Mesothelial cell of epicardium (in vitro differentiated cells): ENCODE results near the gene ADAMTS6. TPM values are rescaled to one million over a fixed set of nuclear protein-coding genes. Genes with fewer than 3 reads are reported as not detected.

ENCODE experiments used
- DNase-seq, 2 experiments: peaks; one replicate each; pipeline ENCODE4 v3.0.0; 2021; ENCODE audit warnings: low spot score in 2 of 2; ENCODE audit not compliant: unreplicated experiment in 2 of 2
- H3K27ac Mint-ChIP-seq: 2 replicates; pipeline ENCODE4 v1.8.0; 2021; ENCODE audit warnings: mixed read lengths
- H3K27me3 Mint-ChIP-seq: 2 replicates; pipeline ENCODE4 v1.8.0; 2021; ENCODE audit warnings: low read depth, mixed read lengths
- H3K36me3 Mint-ChIP-seq: 2 replicates; pipeline ENCODE4 v1.8.0; 2021; ENCODE audit warnings: mixed read lengths
- H3K4me1 Mint-ChIP-seq: 2 replicates; pipeline ENCODE4 v1.8.0; 2021; ENCODE audit warnings: mixed read lengths
- H3K4me3 Mint-ChIP-seq: 2 replicates; pipeline ENCODE4 v1.8.0; 2021; ENCODE audit warnings: mild to moderate bottlenecking, moderate library complexity, mixed read lengths
- H3K9me3 Mint-ChIP-seq: 2 replicates; pipeline ENCODE4 v1.8.0; 2021; ENCODE audit warnings: mixed read lengths
- CTCF ChIP-seq: fragments of 200-600 bp; sonication (generic); IDR thresholded peaks from one replicate; pipeline ENCODE4 v1.5.0; 2021; ENCODE audit warnings: antibody characterized with exemption; ENCODE audit not compliant: unreplicated experiment
- total RNA-seq: library from RNA; stranded (reverse); gene quantifications from 3 replicates; pipeline ENCODE4 v1.2.1, GENCODE V29; 2021

ADAMTS6 gene
- total RNA-seq, 1 donor from 2014 or later, result 20.6 TPM

DNA sequence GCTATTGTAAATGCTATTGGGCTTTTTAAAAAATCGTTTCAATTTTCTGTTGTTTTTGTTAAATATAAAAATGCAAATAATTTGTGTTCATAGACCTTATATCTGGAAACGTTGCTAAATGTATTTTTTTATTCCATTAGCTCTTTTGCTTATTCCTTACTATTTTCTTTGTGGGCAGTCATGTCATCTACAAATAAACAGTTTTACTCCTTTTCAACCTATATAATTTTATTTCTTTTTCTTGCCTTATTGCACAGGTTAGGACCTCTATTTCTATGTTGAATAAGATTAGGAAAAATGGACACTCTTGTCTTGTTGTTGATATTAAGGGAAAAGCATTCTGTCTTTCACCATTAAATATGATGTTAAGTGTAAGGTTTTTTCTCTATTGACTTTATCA lies 364.2 kb downstream of the ADAMTS6 start:
- Mint-ChIP-seq H3K4me3 (no peak overlapping the region), H3K9me3 (peaks cover 14% of the 10 kb centered on the region), H3K4me1 (peaks cover 8% of the 10 kb centered on the region), H3K36me3 (no peaks in the 10 kb centered on the region), H3K27ac (no peak overlapping the region), H3K27me3 (no peaks in the 10 kb centered on the region)
- no peak for DNase-seq
- no peak for TF ChIP-seq CTCF

GRCh38 chr5:65113771-65114170 lies 367.9 kb downstream of the ADAMTS6 start:
- H3K4me1 Mint-ChIP-seq, result no peaks in the 10 kb centered on the region

DNA sequence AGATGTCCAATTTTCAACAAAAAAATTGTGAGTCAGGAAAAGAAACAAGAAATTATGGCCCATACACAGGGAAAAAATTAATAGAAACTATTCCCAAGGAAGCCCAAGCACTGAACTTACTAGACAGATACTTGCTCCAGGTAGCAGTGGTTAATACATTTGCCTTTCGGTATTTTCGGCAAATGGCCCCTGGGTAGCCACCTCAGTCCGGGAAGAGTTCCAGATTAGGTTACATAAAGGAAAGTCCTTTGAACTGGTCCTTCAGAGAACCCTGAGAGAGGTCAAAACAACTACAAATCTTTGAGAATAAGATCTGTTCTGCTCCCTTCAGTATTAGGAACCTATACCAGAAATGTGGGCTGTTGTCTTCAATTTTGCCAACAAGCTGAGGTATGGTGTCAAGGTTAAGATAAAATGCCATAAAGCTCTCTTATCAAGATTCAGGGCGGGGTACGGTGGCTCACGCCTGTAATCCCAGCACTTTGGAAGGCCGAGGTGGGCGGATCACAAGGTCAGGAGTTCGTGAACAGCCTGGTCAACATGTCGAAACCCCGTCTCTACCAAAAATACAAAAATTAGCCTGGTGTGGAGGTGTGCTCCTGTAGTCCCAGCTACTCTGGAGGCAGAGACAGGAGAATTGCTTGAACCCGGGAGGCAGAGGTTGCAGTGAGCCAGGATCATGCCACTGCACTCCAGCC lies 369.6 kb downstream of the ADAMTS6 start:
- Mint-ChIP-seq H3K4me1 (no peaks in the 10 kb centered on the region), H3K4me3 (no peak overlapping the region), H3K27ac (no peak overlapping the region), H3K27me3 (no peaks in the 10 kb centered on the region), H3K36me3 (no peaks in the 10 kb centered on the region), H3K9me3 (peaks cover 27% of the 10 kb centered on the region)
- no peak for TF ChIP-seq CTCF
- DNase-seq, result no peak

More at GRCh38 chr5:65113771-65114170, 367.9 kb downstream of the ADAMTS6 start:
- Mint-ChIP-seq H3K27me3 (no peaks in the 10 kb centered on the region), H3K36me3 (no peaks in the 10 kb centered on the region), H3K4me3 (no peak overlapping the region), H3K9me3 (peaks cover 34% of the 10 kb centered on the region), H3K27ac (no peak overlapping the region)
- no peak for DNase-seq
- TF ChIP-seq CTCF, result no peak

GRCh38 chr5:65108786-65109743 lies 372.7 kb downstream of the ADAMTS6 start:
- no peak overlapping the region for H3K27ac Mint-ChIP-seq
- DNase-seq, result no peak
- no peaks in the 10 kb centered on the region for H3K27me3 Mint-ChIP-seq
- no peak overlapping the region for H3K4me3 Mint-ChIP-seq
- peaks cover 9% of the 10 kb centered on the region for H3K4me1 Mint-ChIP-seq
- no peak for TF ChIP-seq CTCF
- no peaks in the 10 kb centered on the region for H3K36me3 Mint-ChIP-seq
- H3K9me3 Mint-ChIP-seq, result peaks cover 21% of the 10 kb centered on the region

- no peak overlapping the region for H3K27ac Mint-ChIP-seq
- H3K9me3 Mint-ChIP-seq, result peaks cover 7% of the 10 kb centered on the region
- peaks cover 11% of the 10 kb centered on the region for H3K4me1 Mint-ChIP-seq
- TF ChIP-seq CTCF, result no peak
- no peak overlapping the region for H3K4me3 Mint-ChIP-seq
- no peaks in the 10 kb centered on the region for H3K27me3 Mint-ChIP-seq
- H3K36me3 Mint-ChIP-seq, result no peaks in the 10 kb centered on the region
- DNase-seq, result no peak
These were observed 376.4 kb downstream of the ADAMTS6 start for GRCh38 chr5:65105301-65105700.
